Adrenal gland (tissue), 19 donors: ENCODE data around the gene ZFYVE16. TPM values are rescaled to one million over a fixed set of nuclear protein-coding genes. Genes with fewer than 3 reads are reported as not detected.

ENCODE experiments used
- DNase-seq, 7 donors: peaks; one replicate each; pipeline ENCODE4 v3.0.0-alpha.2; 2019 to 2020
- H3K27ac ChIP-seq, 5 donors: fragments of 200-600 bp; sonication (generic) in 4 of 5; 1 replicate in 3 of 5; 2 replicates in 2 of 5; pipeline versions ENCODE4 v1.5.1 to v1.8.0; 2016 to 2020; ENCODE audit warnings: mild to moderate bottlenecking in 1 of 5
- H3K27me3 ChIP-seq: fragments of 200-600 bp; 2 replicates; pipeline ENCODE4 v1.8.0; 2021
- H3K36me3 ChIP-seq, 2 donors: fragments of 200-600 bp; replicated peaks in 1 of 2; 1 replicate in 1 of 2; 2 replicates in 1 of 2; pipeline versions ENCODE4 v1.5.1 to v1.8.0; 2018 to 2022
- H3K4me1 ChIP-seq, 2 donors: fragments of 200-600 bp; replicated peaks in 1 of 2; 1 replicate in 1 of 2; 2 replicates in 1 of 2; pipeline versions ENCODE4 v1.5.1 to v1.8.0; 2018 to 2021
- H3K4me3 ChIP-seq, 4 donors: fragments of 200-600 bp; sonication (generic) in 3 of 4; one replicate each; pipeline ENCODE4 v1.5.1; 2016 to 2018
- H3K9me3 ChIP-seq, 3 donors: fragments of 200-600 bp; sonication (generic) in 1 of 3; replicated peaks in 1 of 3; 1 replicate in 2 of 3; 2 replicates in 1 of 3; pipeline versions ENCODE4 v1.5.1 to v1.8.0; 2016 to 2021
- CTCF ChIP-seq, 6 experiments: fragments of 450-650 bp in 4 of 6; fragments of 200-600 bp in 2 of 6; sonication (generic) in 1 of 6; IDR thresholded peaks; 1 replicate in 5 of 6; 2 replicates in 1 of 6; pipeline versions ENCODE4 v1.5.1 to v1.8.0; 2016 to 2021; ENCODE audit warnings: antibody characterized with exemption in 6 of 6, mild to moderate bottlenecking in 2 of 6, moderate library complexity in 1 of 6
- POLR2A ChIP-seq, 2 donors: fragments of 450-650 bp; IDR thresholded peaks; one replicate each; pipeline ENCODE4 v1.6.1; 2017; ENCODE audit warnings: antibody characterized with exemption in 2 of 2, mild to moderate bottlenecking in 2 of 2, moderate library complexity in 1 of 2
- WGBS, 4 donors: extraction: QIAGEN DNeasy Blood & Tissue Kit in 2 of 4; methylation state at CpG; one replicate each; pipeline versions ENCODE4 v1.1.5 to v1.1.7; 2013 to 2017; 5-methylcytosine and 5-hydroxymethylcytosine counted together
- intact Hi-C, 2 donors: fragments of 100-400 bp; cut with DNase I; formaldehyde crosslinking; loops; one replicate each; pipeline versions ENCODE4 v1.14.1 to v1.15.0; 2022 to 2023
- long read RNA-seq, 10 donors: library from polyadenylated mRNA in 3 of 10; unstranded in 2 of 10; stranded (forward) in 1 of 10; transcript quantifications; one replicate each; pipeline ENCODE4 v2.0.0 and lab custom pipeline, GENCODE V29; 2021 to 2026
- polyA plus RNA-seq, 3 donors: library from polyadenylated mRNA; stranded (reverse); fragments of 200-250 nt in 2 of 3; fragments of 350-450 nt in 1 of 3; fragmentation: Illumina TruSeq in 1 of 3; extraction: RNeasy Lipid Tissue Mini Kit (QIAGEN cat#74804) in 1 of 3; gene quantifications; one replicate each; pipeline ENCODE4 v1.2.3, GENCODE V29; 2013 to 2014
- total RNA-seq, 9 donors: library from RNA; depleted of rRNA in 4 of 9; stranded (reverse); fragments of >200 nt in 4 of 9; fragments of 120-200 nt in 1 of 9; fragmentation: NEBNext Ultra II Directional in 1 of 9; extraction: Animal tissue kit (Norgen Biotek cat#: 25700) in 1 of 9; gene quantifications; one replicate each; pipeline versions ENCODE4 v1.1.0 to v1.2.4, GENCODE V29; 2013 to 2023
- donor health status: healthy with polysubstance abuse.
- donor health status: Bipolar disorder and iron deficiency.
- donor health status: DM: yes; HTN: yes; CAD: no.
- donor health status: DM: no; HTN: no; CAD: no.
- donor health status: DM: no; HTN: no; CAD: no.
- donor health status: DM: yes; HTN: yes; CAD: no.

The ZFYVE16 gene
- total RNA-seq (10 to 100 TPM; 14.3 to 56.3 (median 36.7) TPM), polyA plus RNA-seq (10 to 100 TPM; 17.3 to 39.1 (median 24.2) TPM)
- long read RNA-seq, donor 1, partial matches to known transcripts, result 5 of 6 reads
- long read RNA-seq, donor 1, other reads (novel, unspliced or antisense), result 0 of 6 reads
- long read RNA-seq, donor 2, full-length matches to known transcripts, result 4 of 10 reads
- long read RNA-seq, donor 2, partial matches to known transcripts, result 6 of 10 reads
- long read RNA-seq, donor 2, other reads (novel, unspliced or antisense), result 0 of 10 reads
- long read RNA-seq, donor 3, full-length matches to known transcripts, result 5 of 5 reads
- long read RNA-seq, donor 3, partial matches to known transcripts, result 0 of 5 reads
- long read RNA-seq, donor 3, other reads (novel, unspliced or antisense), result 0 of 5 reads
- long read RNA-seq, donor 4, partial matches to known transcripts, result 8 of 9 reads
- long read RNA-seq, donor 4, other reads (novel, unspliced or antisense), result 1 of 9 reads
- long read RNA-seq, donor 5, full-length matches to known transcripts, result 8 of 14 reads
- long read RNA-seq, donor 5, partial matches to known transcripts, result 3 of 14 reads
- long read RNA-seq, donor 5, other reads (novel, unspliced or antisense), result 3 of 14 reads
- long read RNA-seq, donor 6, partial matches to known transcripts, result 8 of 9 reads
- long read RNA-seq, donor 6, other reads (novel, unspliced or antisense), result 1 of 9 reads
- long read RNA-seq, donor 7, full-length matches to known transcripts, result 1 of 1 reads
- long read RNA-seq, donor 7, partial matches to known transcripts, result 0 of 1 reads
- long read RNA-seq, donor 7, other reads (novel, unspliced or antisense), result 0 of 1 reads
- long read RNA-seq, donor 8, full-length matches to known transcripts, result 1 of 11 reads
- long read RNA-seq, donor 8, partial matches to known transcripts, result 10 of 11 reads
- long read RNA-seq, donor 8, other reads (novel, unspliced or antisense), result 0 of 11 reads
- long read RNA-seq, donor 9, result 0 reads
- long read RNA-seq, donor 10, full-length matches to known transcripts, result 1 of 8 reads
- long read RNA-seq, donor 10, partial matches to known transcripts, result 7 of 8 reads
- long read RNA-seq, donor 10, other reads (novel, unspliced or antisense), result 0 of 8 reads

GRCh38 chr5:80407735-80408483, at the start of gene ZFYVE16:
ZFYVE16 (plus strand) TSS chr5:80408064; CDS start chr5:80434148, 26,084 bp downstream.
- Histone ChIP-seq H3K27ac (peak within 1 kb of the TSS; percentile 86 to 99 (median 94)), H3K27me3 (no peaks in the 10 kb centered on the region), H3K4me3 (peak within 1 kb of the TSS; percentile 37 to 70 (median 53)), H3K4me1 (peaks cover 10 to 42% of the 10 kb centered on the region in 2 donors), H3K36me3 (no peaks in the 10 kb centered on the region), H3K9me3 (no peaks in the 10 kb centered on the region)
- peak; percentile 98 to 99 (median 99) for DNase-seq
- 0 to 1% (median 0%) methylated on average over 11 to 66 of the region's 66 CpGs for WGBS, 4 donors
- TF ChIP-seq POLR2A (IDR thresholded peaks at IDR 0.05) (peak; percentile 70 to 95), CTCF (IDR thresholded peaks at IDR 0.05) (peak in 5 of 6 experiments; percentile 46 to 71 (median 63))
- intact Hi-C loops, result no loop called here

- Histone ChIP-seq H3K27me3 (no peaks in the 10 kb centered on the region), H3K4me1 (no peaks in the 10 kb centered on the region), H3K27ac (no peak overlapping the region), H3K36me3 (no peaks in the 10 kb centered on the region), H3K4me3 (no peak overlapping the region), H3K9me3 (no peaks in the 10 kb centered on the region)
- no peak for TF ChIP-seq POLR2A (IDR thresholded peaks at IDR 0.05)
- TF ChIP-seq CTCF (IDR thresholded peaks at IDR 0.05), result no peak
- no peak for DNase-seq
- intact Hi-C loops, result no loop called here
Measured at GRCh38 chr5:80360914-80361444, 46.9 kb upstream of the ZFYVE16 start.

- DNase-seq, result no peak
- Histone ChIP-seq H3K9me3 (no peaks in the 10 kb centered on the region), H3K27ac (no peak overlapping the region), H3K27me3 (no peaks in the 10 kb centered on the region), H3K36me3 (no peaks in the 10 kb centered on the region), H3K4me1 (no peaks in the 10 kb centered on the region), H3K4me3 (no peak overlapping the region)
- 84 to 90% (median 87%) methylated on average over 6 of the region's 6 CpGs for WGBS, 4 donors
- intact Hi-C loops, result no loop called here
- TF ChIP-seq POLR2A (IDR thresholded peaks at IDR 0.05), result no peak
- no peak for TF ChIP-seq CTCF (IDR thresholded peaks at IDR 0.05)
Measured at GRCh38 chr5:80364892-80365291, 43.0 kb upstream of the ZFYVE16 start.
